Progenitor cell of endocrine pancreas (in vitro differentiated cells): ENCODE measurements around the gene SLC25A34. TPM values are rescaled to one million over a fixed set of nuclear protein-coding genes. Genes with fewer than 3 reads are reported as not detected.

Experiments
- DNase-seq: peaks from one replicate; pipeline ENCODE4 v3.0.0; 2021; ENCODE audit warnings: low spot score; ENCODE audit not compliant: unreplicated experiment
- H3K27ac Mint-ChIP-seq: 2 replicates; pipeline ENCODE4 v1.8.0; 2021; ENCODE audit warnings: mild to moderate bottlenecking, moderate library complexity, mixed read lengths
- H3K27me3 Mint-ChIP-seq: 2 replicates; pipeline ENCODE4 v1.8.0; 2021; ENCODE audit warnings: mixed read lengths
- H3K36me3 Mint-ChIP-seq: 2 replicates; pipeline ENCODE4 v1.8.0; 2022; ENCODE audit warnings: mixed read lengths; ENCODE audit not compliant: insufficient read depth
- H3K4me1 Mint-ChIP-seq: 2 replicates; pipeline ENCODE4 v1.8.0; 2021; ENCODE audit warnings: low read depth, mixed read lengths
- H3K4me3 Mint-ChIP-seq: 2 replicates; pipeline ENCODE4 v1.8.0; 2021; ENCODE audit warnings: low read depth, mild to moderate bottlenecking, moderate library complexity, mixed read lengths
- H3K9me3 Mint-ChIP-seq: 2 replicates; pipeline ENCODE4 v1.8.0; 2021; ENCODE audit warnings: low read depth, mixed read lengths
- CTCF ChIP-seq: fragments of 200-600 bp; sonication (generic); IDR thresholded peaks from one replicate; pipeline ENCODE4 v1.5.0; 2021; ENCODE audit warnings: antibody characterized with exemption, mild to moderate bottlenecking; ENCODE audit not compliant: unreplicated experiment
- total RNA-seq: library from RNA; stranded (reverse); gene quantifications from 2 replicates; pipeline ENCODE4 v1.2.1, GENCODE V29; 2021

Gene SLC25A34
- total RNA-seq, 1 donor from 2014 or later, result 6.0 TPM

GRCh38 chr1:15702722-15703550, 33.1 kb upstream of the SLC25A34 start:
- DNase-seq, result no peak
- no peak for TF ChIP-seq CTCF
- H3K27ac Mint-ChIP-seq, result peak overlapping the region; percentile 30
- peaks cover 8% of the 10 kb centered on the region for H3K4me1 Mint-ChIP-seq
- no peaks in the 10 kb centered on the region for H3K27me3 Mint-ChIP-seq
- peaks cover 9% of the 10 kb centered on the region for H3K36me3 Mint-ChIP-seq
- H3K4me3 Mint-ChIP-seq, result no peak overlapping the region
- no peaks in the 10 kb centered on the region for H3K9me3 Mint-ChIP-seq

DNA sequence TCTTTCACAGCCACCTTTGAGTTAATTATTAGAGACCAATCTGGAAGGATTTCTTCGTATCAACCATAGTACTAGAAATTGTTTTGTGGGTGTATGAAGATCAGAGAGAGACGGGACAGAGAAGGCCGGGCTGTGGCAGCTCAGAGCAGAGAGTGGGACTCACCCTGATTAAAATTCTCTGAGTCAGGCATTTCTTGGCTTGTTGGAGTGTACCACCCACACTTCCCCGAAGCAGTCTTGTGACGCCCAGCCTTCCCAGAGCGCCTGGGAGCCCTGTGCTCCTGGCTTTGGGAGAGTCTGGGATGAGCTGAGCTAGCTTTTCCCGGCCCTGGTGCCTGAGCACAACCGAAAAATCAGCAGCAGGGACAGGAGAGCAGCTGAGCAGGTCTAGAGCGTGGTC, 32.5 kb upstream of the SLC25A34 start:
- Mint-ChIP-seq H3K27me3 (no peaks in the 10 kb centered on the region), H3K4me1 (peaks cover 8% of the 10 kb centered on the region), H3K36me3 (peaks cover 9% of the 10 kb centered on the region), H3K4me3 (no peak overlapping the region), H3K27ac (peak overlapping the region; percentile 30), H3K9me3 (no peaks in the 10 kb centered on the region)
- TF ChIP-seq CTCF, result no peak
- no peak for DNase-seq

- H3K27me3 Mint-ChIP-seq, result no peaks in the 10 kb centered on the region
- no peak overlapping the region for H3K27ac Mint-ChIP-seq
- H3K4me3 Mint-ChIP-seq, result no peak overlapping the region
- no peak for TF ChIP-seq CTCF
- H3K36me3 Mint-ChIP-seq, result peaks cover 8% of the 10 kb centered on the region
- no peaks in the 10 kb centered on the region for H3K9me3 Mint-ChIP-seq
- no peak for DNase-seq
- H3K4me1 Mint-ChIP-seq, result peaks cover 8% of the 10 kb centered on the region
Measured at GRCh38 chr1:15704526-15705183, 31.4 kb upstream of the SLC25A34 start.

GRCh38 chr1:15705184-15705566, 30.9 kb upstream of the SLC25A34 start:
- no peaks in the 10 kb centered on the region for H3K27me3 Mint-ChIP-seq
- H3K27ac Mint-ChIP-seq, result no peak overlapping the region
- TF ChIP-seq CTCF, result no peak
- H3K9me3 Mint-ChIP-seq, result no peaks in the 10 kb centered on the region
- peaks cover 8% of the 10 kb centered on the region for H3K36me3 Mint-ChIP-seq
- peaks cover 8% of the 10 kb centered on the region for H3K4me1 Mint-ChIP-seq
- H3K4me3 Mint-ChIP-seq, result no peak overlapping the region
- DNase-seq, result no peak

GRCh38 chr1:15706751-15707150, 29.3 kb upstream of the SLC25A34 start:
- H3K9me3 Mint-ChIP-seq, result no peaks in the 10 kb centered on the region
- H3K4me3 Mint-ChIP-seq, result no peak overlapping the region
- TF ChIP-seq CTCF, result no peak
- peaks cover 8% of the 10 kb centered on the region for H3K4me1 Mint-ChIP-seq
- no peaks in the 10 kb centered on the region for H3K27me3 Mint-ChIP-seq
- peaks cover 8% of the 10 kb centered on the region for H3K36me3 Mint-ChIP-seq
- H3K27ac Mint-ChIP-seq, result no peak overlapping the region
- DNase-seq, result no peak
